SK-N-SH (cell line): ENCODE data around the gene PALLD. TPM values are rescaled to one million over a fixed set of nuclear protein-coding genes. Genes with fewer than 3 reads are reported as not detected.

Experiments
- CTCF ChIA-PET: fragments of 300-600, 350-600 bp; formaldehyde crosslinking; extraction: SDS; loops from one replicate; lab custom pipeline; 2021; lab: Yijun Ruan, JAX
- POLR2A ChIA-PET: fragments of 350-600 bp; sonication (Branson Sonifier 250); formaldehyde crosslinking; extraction: SDS; loops from one replicate; lab custom pipeline; 2020; ENCODE audit warnings: antibody characterized with exemption, inconsistent platforms; lab: Yijun Ruan, JAX
- DNase-seq: peaks from one replicate; pipeline ENCODE4 v3.0.0; 2012
- H2AFZ ChIP-seq: fragments of 200-600 bp; sonication (generic); 2 replicates; pipeline ENCODE4 v1.8.1; 2016; ENCODE audit warnings: antibody characterized with exemption, mild to moderate bottlenecking, low read depth
- H3F3A ChIP-seq: fragments of 200-600 bp; sonication (generic); replicated peaks from 2 replicates; pipeline ENCODE3; 2016; ENCODE audit warnings: antibody characterized with exemption, mild to moderate bottlenecking; ENCODE audit not compliant: insufficient read depth
- H3K27ac ChIP-seq, 2 experiments: fragments of 200-500 bp in 1 of 2; fragments of 200-600 bp in 1 of 2; sonication (Bioruptor generic) in 1 of 2; sonication (generic), shearing (Covaris generic) in 1 of 2; 2 replicates each; pipeline versions ENCODE4 v1.5.1 to v1.6.1; 2014 to 2016; ENCODE audit warnings: low read depth in 2 of 2, inconsistent platforms in 1 of 2, low read length in 1 of 2, mild to moderate bottlenecking in 1 of 2, mixed read lengths in 1 of 2
- H3K27me3 ChIP-seq: fragments of 200-600 bp; sonication (generic), shearing (Covaris generic); 2 replicates; pipeline ENCODE4 v1.6.1; 2016; ENCODE audit warnings: mixed run types; ENCODE audit not compliant: insufficient read depth
- H3K36me3 ChIP-seq, 2 experiments: fragments of 200-500 bp in 1 of 2; fragments of 200-600 bp in 1 of 2; sonication (Bioruptor generic) in 1 of 2; sonication (generic) in 1 of 2; replicated peaks in 1 of 2; 2 replicates each; pipeline versions ENCODE3 to v1.5.1; 2014 to 2016; ENCODE audit warnings: low read length in 1 of 2, mild to moderate bottlenecking in 1 of 2; ENCODE audit not compliant: insufficient read depth in 2 of 2, control insufficient read depth in 1 of 2
- H3K4me1 ChIP-seq, 2 experiments: fragments of 200-500 bp in 1 of 2; fragments of 200-600 bp in 1 of 2; sonication (Bioruptor generic) in 1 of 2; sonication (generic), shearing (Covaris generic) in 1 of 2; 2 replicates each; pipeline versions ENCODE4 v1.5.1 to v1.6.1; 2014 to 2016; ENCODE audit warnings: low read depth in 1 of 2, low read length in 1 of 2, mixed run types in 1 of 2; ENCODE audit not compliant: insufficient read depth in 2 of 2, control insufficient read depth in 1 of 2
- H3K4me2 ChIP-seq: fragments of 200-600 bp; sonication (generic), shearing (Covaris generic); 2 replicates; pipeline ENCODE4 v1.6.1; 2017; ENCODE audit warnings: mixed run types
- H3K4me3 ChIP-seq, 2 experiments: fragments of 200-500 bp in 1 of 2; fragments of 200-600 bp in 1 of 2; sonication (Bioruptor generic) in 1 of 2; sonication (generic), shearing (Covaris generic) in 1 of 2; 2 replicates each; pipeline versions ENCODE4 v1.5.1 to v1.8.1; 2014 to 2016; ENCODE audit warnings: low read depth in 2 of 2, inconsistent platforms in 1 of 2, low read length in 1 of 2, mild to moderate bottlenecking in 1 of 2, mixed read lengths in 1 of 2, moderate library complexity in 1 of 2
- H3K79me2 ChIP-seq: fragments of 200-600 bp; sonication (generic); 2 replicates; pipeline ENCODE4 v1.8.1; 2017; ENCODE audit warnings: mild to moderate bottlenecking; ENCODE audit not compliant: insufficient read depth
- H3K9ac ChIP-seq: fragments of 200-600 bp; sonication (generic); 2 replicates; pipeline ENCODE4 v1.6.1; 2017; ENCODE audit warnings: mixed run types
- H3K9me2 ChIP-seq: fragments of 200-600 bp; sonication (generic); 2 replicates; pipeline ENCODE4 v1.6.1; 2017; ENCODE audit warnings: mixed run types
- H3K9me3 ChIP-seq: fragments of 200-600 bp; sonication (generic); 2 replicates; pipeline ENCODE4 v1.6.1; 2017; ENCODE audit warnings: mixed run types, mild to moderate bottlenecking, moderate library complexity
- H4K20me1 ChIP-seq: fragments of 200-600 bp; sonication (generic); 2 replicates; pipeline ENCODE4 v1.6.1; 2017; ENCODE audit warnings: mild to moderate bottlenecking, mixed run types; ENCODE audit not compliant: insufficient read depth
- CHD2 ChIP-seq: fragments of 150-350 bp; IDR thresholded peaks from 2 replicates; pipeline ENCODE4 v1.6.1; 2018; ENCODE audit warnings: low read length; ENCODE audit not compliant: partially characterized antibody
- GABPA ChIP-seq: IDR thresholded peaks from 2 replicates; pipeline ENCODE4 v1.4.0; 2012; ENCODE audit warnings: low read depth, mild to moderate bottlenecking
- MEF2A ChIP-seq: IDR thresholded peaks from 2 replicates; pipeline ENCODE4 v1.4.0; 2012; ENCODE audit warnings: low read depth, borderline replicate concordance
- NFIC ChIP-seq: IDR thresholded peaks from 2 replicates; pipeline ENCODE4 v1.4.0; 2012; ENCODE audit warnings: borderline replicate concordance
- POLR2AphosphoS5 ChIP-seq: IDR thresholded peaks from 2 replicates; pipeline ENCODE4 v1.6.1; 2012; ENCODE audit warnings: low read depth, low read length
- RAD21 ChIP-seq: IDR thresholded peaks from 2 replicates; pipeline ENCODE4 v1.6.1; 2012; ENCODE audit warnings: mild to moderate bottlenecking, low read length
- SMC3 ChIP-seq: IDR thresholded peaks from 2 replicates; pipeline ENCODE4 v1.6.1; 2012; ENCODE audit warnings: low read depth, low read length, improper control_type of control experiment
- WGBS: methylation state at CpG from one replicate; pipeline ENCODE4 v1.1.6; 2017; ENCODE audit warnings: low lambda C conversion rate; 5-methylcytosine and 5-hydroxymethylcytosine counted together
- polyA plus RNA-seq, 3 experiments: library from polyadenylated mRNA; depleted of rRNA; stranded (reverse); fragments of >200 nt; gene quantifications; 2 replicates each; pipeline ENCODE4 v1.2.3, GENCODE V29; 2012
- TF ChIP-seq, protein P1 (sequence below): IDR thresholded peaks from 2 replicates; pipeline ENCODE4 v1.6.1; 2012; ENCODE audit warnings: mild to moderate bottlenecking, low read depth, low read length, moderate library complexity
- TF ChIP-seq, protein P2 (sequence below): IDR thresholded peaks from 2 replicates; pipeline ENCODE4 v1.4.0; 2012; ENCODE audit warnings: low read depth
- TF ChIP-seq, protein P3 (sequence below): IDR thresholded peaks from 2 replicates; pipeline ENCODE4 v1.4.0; 2012; ENCODE audit warnings: low read depth, borderline replicate concordance

Gene PALLD
- polyA plus RNA-seq, 1 of the 3 experiments (the other 2 are of a cell fraction): 33.0 TPM

DNA sequence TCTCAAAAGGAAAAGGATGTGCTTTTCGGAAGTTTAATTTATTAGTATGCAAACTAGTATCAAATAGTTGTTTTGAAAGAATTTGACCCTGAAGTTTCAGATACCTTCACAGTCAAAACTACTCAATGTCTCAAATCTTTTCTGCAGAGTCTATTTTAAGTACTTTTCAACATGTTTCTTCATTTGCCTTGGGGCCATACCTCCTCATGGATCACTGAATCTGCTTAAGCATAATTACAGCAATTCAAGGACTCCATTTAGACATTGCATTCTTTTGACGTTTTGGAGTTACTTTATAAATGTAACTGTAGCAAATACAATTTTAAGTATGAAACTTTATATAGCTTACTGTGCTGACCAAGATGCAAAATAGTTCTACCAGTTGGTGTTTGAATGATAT lies 25.5 kb downstream of the PALLD start:
- Histone ChIP-seq H3K27ac (no peak overlapping the region), H3K9me3 (no peaks in the 10 kb centered on the region), H3K36me3 (no peaks in the 10 kb centered on the region), H3K79me2 (no peaks in the 10 kb centered on the region), H4K20me1 (no peaks in the 10 kb centered on the region), H3K9ac (no peak overlapping the region), H3K27me3 (no peaks in the 10 kb centered on the region), H2AFZ (no peak overlapping the region), H3K9me2 (no peaks in the 10 kb centered on the region), H3K4me3 (no peak overlapping the region), H3K4me2 (no peak overlapping the region), H3F3A (peaks cover 4% of the 10 kb centered on the region), H3K4me1 (peaks cover 0 to 6% of the 10 kb centered on the region in 2 experiments; a peak in 2 of 4 replicates)
- 74% methylated on average over 2 of the region's 2 CpGs for WGBS
- ChIA-PET CTCF (interaction anchor here (0.9 to 1.0 kb wide), 3 partner anchors 8 to 400 kb away, joined by 3 to 4 read pairs (median 4); no protein-coding TSS in a partner anchor), POLR2A (no interaction called here)
- TF ChIP-seq POLR2AphosphoS5: no peak
- DNase-seq: no peak

DNA sequence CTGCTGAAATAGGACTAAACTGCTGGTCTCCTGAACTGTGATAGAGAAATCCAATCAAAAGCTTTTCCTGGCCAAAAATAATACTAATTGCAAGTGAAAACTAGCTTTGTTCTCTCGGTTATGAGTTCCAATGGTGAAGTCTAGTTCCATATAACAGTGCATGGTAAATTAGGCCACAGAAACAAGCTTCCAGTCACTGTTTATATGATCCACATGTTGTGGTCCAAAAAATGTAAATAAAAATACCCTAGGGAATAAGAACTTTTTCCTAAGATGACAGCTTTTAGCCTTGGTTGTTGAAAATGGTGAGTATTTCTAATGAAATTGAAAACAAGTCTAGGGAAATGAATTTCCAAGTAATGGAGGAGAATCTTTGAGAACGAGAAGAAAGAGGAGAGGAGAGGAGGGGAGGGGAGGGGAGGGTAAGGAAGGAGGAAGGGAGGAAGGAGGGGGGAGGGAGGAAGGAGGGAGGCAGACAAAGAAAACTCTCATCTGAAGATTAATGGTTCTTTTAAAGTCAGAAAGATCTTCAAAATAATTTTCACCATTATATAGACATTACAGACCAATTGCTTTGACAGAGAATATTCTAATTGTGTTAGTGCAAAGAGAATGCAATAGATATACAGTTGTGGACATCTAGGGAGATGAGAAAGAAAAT lies 26.1 kb downstream of the PALLD start:
- Histone ChIP-seq H3K4me2 (no peak overlapping the region), H3K9me3 (no peaks in the 10 kb centered on the region), H3K4me1 (peaks cover 0 to 12% of the 10 kb centered on the region in 2 experiments; a peak in 2 of 4 replicates), H3F3A (peaks cover 8% of the 10 kb centered on the region), H4K20me1 (no peaks in the 10 kb centered on the region), H2AFZ (no peak overlapping the region), H3K79me2 (no peaks in the 10 kb centered on the region), H3K4me3 (no peak overlapping the region), H3K9ac (no peak overlapping the region), H3K9me2 (no peaks in the 10 kb centered on the region), H3K27ac (no peak overlapping the region), H3K27me3 (no peaks in the 10 kb centered on the region), H3K36me3 (no peaks in the 10 kb centered on the region)
- ChIA-PET CTCF (interaction anchor here (0.9 to 1.0 kb wide), 2 partner anchors 9 to 399 kb away, joined by 3 to 4 read pairs; no protein-coding TSS in a partner anchor), POLR2A (no interaction called here)
- 93% methylated on average over 2 of the region's 2 CpGs for WGBS
- TF ChIP-seq NFIC: no peak
- TF ChIP-seq CHD2: no peak
- TF ChIP-seq, protein P1, sequence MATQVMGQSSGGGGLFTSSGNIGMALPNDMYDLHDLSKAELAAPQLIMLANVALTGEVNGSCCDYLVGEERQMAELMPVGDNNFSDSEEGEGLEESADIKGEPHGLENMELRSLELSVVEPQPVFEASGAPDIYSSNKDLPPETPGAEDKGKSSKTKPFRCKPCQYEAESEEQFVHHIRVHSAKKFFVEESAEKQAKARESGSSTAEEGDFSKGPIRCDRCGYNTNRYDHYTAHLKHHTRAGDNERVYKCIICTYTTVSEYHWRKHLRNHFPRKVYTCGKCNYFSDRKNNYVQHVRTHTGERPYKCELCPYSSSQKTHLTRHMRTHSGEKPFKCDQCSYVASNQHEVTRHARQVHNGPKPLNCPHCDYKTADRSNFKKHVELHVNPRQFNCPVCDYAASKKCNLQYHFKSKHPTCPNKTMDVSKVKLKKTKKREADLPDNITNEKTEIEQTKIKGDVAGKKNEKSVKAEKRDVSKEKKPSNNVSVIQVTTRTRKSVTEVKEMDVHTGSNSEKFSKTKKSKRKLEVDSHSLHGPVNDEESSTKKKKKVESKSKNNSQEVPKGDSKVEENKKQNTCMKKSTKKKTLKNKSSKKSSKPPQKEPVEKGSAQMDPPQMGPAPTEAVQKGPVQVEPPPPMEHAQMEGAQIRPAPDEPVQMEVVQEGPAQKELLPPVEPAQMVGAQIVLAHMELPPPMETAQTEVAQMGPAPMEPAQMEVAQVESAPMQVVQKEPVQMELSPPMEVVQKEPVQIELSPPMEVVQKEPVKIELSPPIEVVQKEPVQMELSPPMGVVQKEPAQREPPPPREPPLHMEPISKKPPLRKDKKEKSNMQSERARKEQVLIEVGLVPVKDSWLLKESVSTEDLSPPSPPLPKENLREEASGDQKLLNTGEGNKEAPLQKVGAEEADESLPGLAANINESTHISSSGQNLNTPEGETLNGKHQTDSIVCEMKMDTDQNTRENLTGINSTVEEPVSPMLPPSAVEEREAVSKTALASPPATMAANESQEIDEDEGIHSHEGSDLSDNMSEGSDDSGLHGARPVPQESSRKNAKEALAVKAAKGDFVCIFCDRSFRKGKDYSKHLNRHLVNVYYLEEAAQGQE: no peak
- no peak for TF ChIP-seq RAD21
- TF ChIP-seq MEF2A: no peak
- TF ChIP-seq GABPA: no peak
- TF ChIP-seq, protein P2, sequence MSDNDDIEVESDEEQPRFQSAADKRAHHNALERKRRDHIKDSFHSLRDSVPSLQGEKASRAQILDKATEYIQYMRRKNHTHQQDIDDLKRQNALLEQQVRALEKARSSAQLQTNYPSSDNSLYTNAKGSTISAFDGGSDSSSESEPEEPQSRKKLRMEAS: no peak
- TF ChIP-seq SMC3: no peak
- TF ChIP-seq, protein P3, sequence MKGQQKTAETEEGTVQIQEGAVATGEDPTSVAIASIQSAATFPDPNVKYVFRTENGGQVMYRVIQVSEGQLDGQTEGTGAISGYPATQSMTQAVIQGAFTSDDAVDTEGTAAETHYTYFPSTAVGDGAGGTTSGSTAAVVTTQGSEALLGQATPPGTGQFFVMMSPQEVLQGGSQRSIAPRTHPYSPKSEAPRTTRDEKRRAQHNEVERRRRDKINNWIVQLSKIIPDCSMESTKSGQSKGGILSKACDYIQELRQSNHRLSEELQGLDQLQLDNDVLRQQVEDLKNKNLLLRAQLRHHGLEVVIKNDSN: no peak
- DNase-seq: no peak
